Fibroblast of lung (primary cell): ENCODE data around the gene SRD5A1. TPM values are rescaled to one million over a fixed set of nuclear protein-coding genes. Genes with fewer than 3 reads are reported as not detected.

ENCODE experiments used
- DNase-seq, 2 donors: peaks; one replicate each; pipeline versions ENCODE4 v3.0.0 to v3.0.0-alpha.2; 2010; ENCODE audit warnings: low read depth in 2 of 2
- H2AFZ ChIP-seq: 2 replicates; pipeline ENCODE4 v1.5.1; 2012; ENCODE audit warnings: low read length, control low read depth, inconsistent platforms
- H3K27ac ChIP-seq: 2 replicates; pipeline ENCODE4 v1.5.1; 2011; ENCODE audit warnings: low read length, control low read depth; ENCODE audit not compliant: insufficient read depth
- H3K27me3 ChIP-seq: 2 replicates; pipeline ENCODE4 v1.5.1; 2011; ENCODE audit warnings: mild to moderate bottlenecking, low read length; ENCODE audit not compliant: control insufficient read depth, insufficient read depth
- H3K36me3 ChIP-seq: 2 replicates; pipeline ENCODE4 v1.5.1; 2011; ENCODE audit warnings: low read length; ENCODE audit not compliant: control insufficient read depth, insufficient read depth
- H3K4me1 ChIP-seq: 2 replicates; pipeline ENCODE4 v1.5.1; 2011; ENCODE audit warnings: low read length; ENCODE audit not compliant: control insufficient read depth, insufficient read depth; ENCODE audit errors: extremely low read depth
- H3K4me2 ChIP-seq: 2 replicates; pipeline ENCODE4 v1.5.1; 2011; ENCODE audit warnings: low read length, control low read depth; ENCODE audit not compliant: insufficient read depth; ENCODE audit errors: extremely low read depth
- H3K4me3 ChIP-seq, 4 experiments: fragments of 200-600 bp in 1 of 4; sonication (generic) in 1 of 4; replicated peaks in 1 of 4; 2 replicates each; pipeline ENCODE4 v1.5.1; 2011 to 2016; ENCODE audit warnings: low read length in 4 of 4, low read depth in 3 of 4, mild to moderate bottlenecking in 3 of 4, control low read depth in 2 of 4, inconsistent platforms in 1 of 4, mixed read lengths in 1 of 4; ENCODE audit not compliant: insufficient read depth in 1 of 4; ENCODE audit errors: control extremely low read depth in 1 of 4
- H3K79me2 ChIP-seq: 2 replicates; pipeline ENCODE4 v1.5.1; 2012; ENCODE audit warnings: mild to moderate bottlenecking, low read length, inconsistent platforms; ENCODE audit not compliant: control insufficient read depth, insufficient read depth
- H3K9ac ChIP-seq: 2 replicates; pipeline ENCODE4 v1.5.1; 2011; ENCODE audit warnings: mild to moderate bottlenecking, low read length, control low read depth; ENCODE audit not compliant: insufficient read depth
- H3K9me3 ChIP-seq: 2 replicates; pipeline ENCODE4 v1.5.1; 2012; ENCODE audit warnings: low read depth, low read length; ENCODE audit not compliant: control insufficient read depth, insufficient read depth
- H4K20me1 ChIP-seq: 2 replicates; pipeline ENCODE4 v1.5.1; 2011; ENCODE audit warnings: low read length; ENCODE audit not compliant: control insufficient read depth, insufficient read depth; ENCODE audit errors: extremely low read depth
- EZH2 ChIP-seq: IDR thresholded peaks from 2 replicates; pipeline ENCODE4 v1.5.1; 2012; ENCODE audit warnings: low read length, control low read depth, mild to moderate bottlenecking; ENCODE audit errors: missing control alignments
- polyA plus RNA-seq, 2 donors: library from polyadenylated mRNA; depleted of rRNA in 1 of 2; stranded (reverse) in 1 of 2; unstranded in 1 of 2; fragments of >200 nt; gene quantifications; 2 replicates each; pipeline ENCODE4 v1.2.1, GENCODE V29; 2011 to 2012; ENCODE audit warnings: missing spikeins in 1 of 2
- total RNA-seq: library from RNA; depleted of rRNA; stranded (reverse); fragments of >200 nt; gene quantifications from 2 replicates; pipeline ENCODE4 v1.2.1, GENCODE V29; 2014
- TF ChIP-seq, protein P1 (sequence below), 2 donors: IDR thresholded peaks in 1 of 2; conservative IDR thresholded peaks in 1 of 2; 1 replicate in 1 of 2; 2 replicates in 1 of 2; pipeline ENCODE4 v1.5.1; 2011 to 2012; ENCODE audit warnings: low read length in 2 of 2, control low read depth in 1 of 2, inconsistent platforms in 1 of 2, low read depth in 1 of 2, mild to moderate bottlenecking in 1 of 2

The SRD5A1 gene
- total and polyA plus RNA-seq, 2 donors (not counting 1 experiment from before 2014, with no cell fraction given), result 12.1 to 20.6 TPM

DNA sequence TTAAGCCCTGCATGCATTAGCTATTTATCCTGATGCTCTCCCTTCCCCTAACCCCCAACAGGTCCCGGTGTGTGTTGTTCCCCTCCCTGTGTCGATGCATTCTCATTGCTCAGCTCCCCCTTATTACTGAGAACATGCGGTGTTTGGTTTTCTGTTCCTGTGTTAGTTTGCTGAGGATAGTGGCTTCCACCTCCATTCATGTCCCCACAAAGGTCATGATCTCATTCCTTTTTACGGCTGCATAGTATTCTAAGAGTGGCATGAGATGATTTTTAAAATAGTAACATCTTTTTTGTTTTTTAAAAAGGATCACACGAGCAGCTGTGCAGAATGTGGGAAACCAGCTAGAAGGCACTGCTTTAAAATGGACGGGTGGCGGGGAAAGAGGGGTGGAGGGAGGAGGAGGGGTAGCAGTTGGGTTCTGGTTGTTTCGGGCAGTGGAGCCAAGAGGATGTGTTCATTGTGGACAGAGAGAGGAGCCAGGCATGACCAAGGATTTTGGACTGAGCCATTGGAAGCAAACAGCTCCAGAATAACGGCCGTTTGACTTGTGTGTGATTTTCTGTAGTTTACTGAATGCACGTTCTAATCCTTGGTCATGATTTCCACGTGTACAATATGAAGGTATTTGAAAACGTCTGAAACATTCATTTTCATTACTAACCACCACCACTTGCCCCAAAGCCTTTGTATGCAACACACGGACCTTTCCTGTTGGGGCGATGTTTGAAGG lies 78.3 kb downstream of the SRD5A1 start:
- TF ChIP-seq, protein P1, sequence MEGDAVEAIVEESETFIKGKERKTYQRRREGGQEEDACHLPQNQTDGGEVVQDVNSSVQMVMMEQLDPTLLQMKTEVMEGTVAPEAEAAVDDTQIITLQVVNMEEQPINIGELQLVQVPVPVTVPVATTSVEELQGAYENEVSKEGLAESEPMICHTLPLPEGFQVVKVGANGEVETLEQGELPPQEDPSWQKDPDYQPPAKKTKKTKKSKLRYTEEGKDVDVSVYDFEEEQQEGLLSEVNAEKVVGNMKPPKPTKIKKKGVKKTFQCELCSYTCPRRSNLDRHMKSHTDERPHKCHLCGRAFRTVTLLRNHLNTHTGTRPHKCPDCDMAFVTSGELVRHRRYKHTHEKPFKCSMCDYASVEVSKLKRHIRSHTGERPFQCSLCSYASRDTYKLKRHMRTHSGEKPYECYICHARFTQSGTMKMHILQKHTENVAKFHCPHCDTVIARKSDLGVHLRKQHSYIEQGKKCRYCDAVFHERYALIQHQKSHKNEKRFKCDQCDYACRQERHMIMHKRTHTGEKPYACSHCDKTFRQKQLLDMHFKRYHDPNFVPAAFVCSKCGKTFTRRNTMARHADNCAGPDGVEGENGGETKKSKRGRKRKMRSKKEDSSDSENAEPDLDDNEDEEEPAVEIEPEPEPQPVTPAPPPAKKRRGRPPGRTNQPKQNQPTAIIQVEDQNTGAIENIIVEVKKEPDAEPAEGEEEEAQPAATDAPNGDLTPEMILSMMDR (conservative IDR thresholded peaks at IDR 0.05 in 1 of 2, IDR thresholded peaks at IDR 0.05 in 1 of 2; ENCODE audit: low read depth in 1 of 2, low read length in 2 of 2), result peak in 1 of 2 donors; percentile 12
- TF ChIP-seq EZH2, result no peak

GRCh38 chr5:6712142-6712576 lies 78.9 kb downstream of the SRD5A1 start:
- peak overlapping the region; percentile 90 for H2AFZ ChIP-seq
- H3K27ac ChIP-seq, result peak overlapping the region; percentile 95
- DNase-seq, result peak in 1 of 2 donors; percentile 51
- peaks cover 7% of the 10 kb centered on the region for H3K4me1 ChIP-seq
- no peaks in the 10 kb centered on the region for H3K9me3 ChIP-seq
- no peaks in the 10 kb centered on the region for H3K36me3 ChIP-seq
- peak overlapping the region; percentile 95 for H3K4me2 ChIP-seq
- peak overlapping the region; percentile 65 to 91 (median 74) for H3K4me3 ChIP-seq
- H3K79me2 ChIP-seq, result peaks cover 31% of the 10 kb centered on the region
- peaks cover 6% of the 10 kb centered on the region for H4K20me1 ChIP-seq
- TF ChIP-seq EZH2, result no peak
- TF ChIP-seq, protein P1 (conservative IDR thresholded peaks at IDR 0.05 in 1 of 2, IDR thresholded peaks at IDR 0.05 in 1 of 2; ENCODE audit: low read depth in 1 of 2, low read length in 2 of 2), result peak in 1 of 2 donors; percentile 11
- no peaks in the 10 kb centered on the region for H3K27me3 ChIP-seq
- peak overlapping the region; percentile 92 for H3K9ac ChIP-seq

More for the DNA sequence above, 78.3 kb downstream of the SRD5A1 start:
- peak overlapping the region; percentile 65 to 91 (median 74) for H3K4me3 ChIP-seq
- peaks cover 6% of the 10 kb centered on the region for H4K20me1 ChIP-seq
- H3K79me2 ChIP-seq, result peaks cover 25% of the 10 kb centered on the region
- H2AFZ ChIP-seq, result peak overlapping the region; percentile 90
- H3K27me3 ChIP-seq, result no peaks in the 10 kb centered on the region
- H3K9me3 ChIP-seq, result no peaks in the 10 kb centered on the region
- H3K36me3 ChIP-seq, result no peaks in the 10 kb centered on the region
- peaks cover 6% of the 10 kb centered on the region for H3K4me1 ChIP-seq
- DNase-seq, result peak in 1 of 2 donors; percentile 87
- peak overlapping the region; percentile 95 for H3K4me2 ChIP-seq
- peak overlapping the region; percentile 92 for H3K9ac ChIP-seq
- H3K27ac ChIP-seq, result peak overlapping the region; percentile 95

GRCh38 chr5:6712577-6713273 lies 79.5 kb downstream of the SRD5A1 start:
- peak; percentile 93 to 97 for DNase-seq
- no peaks in the 10 kb centered on the region for H3K36me3 ChIP-seq
- peak overlapping the region; percentile 92 for H3K9ac ChIP-seq
- peaks cover 36% of the 10 kb centered on the region for H3K79me2 ChIP-seq
- peak overlapping the region; percentile 65 to 91 (median 74) for H3K4me3 ChIP-seq
- peaks cover 7% of the 10 kb centered on the region for H3K4me1 ChIP-seq
- no peaks in the 10 kb centered on the region for H3K27me3 ChIP-seq
- no peaks in the 10 kb centered on the region for H3K9me3 ChIP-seq
- TF ChIP-seq, protein P1 (conservative IDR thresholded peaks at IDR 0.05 in 1 of 2, IDR thresholded peaks at IDR 0.05 in 1 of 2; ENCODE audit: low read depth in 1 of 2, low read length in 2 of 2), result no peak
- TF ChIP-seq EZH2, result no peak
- peak overlapping the region; percentile 90 for H2AFZ ChIP-seq
- H3K27ac ChIP-seq, result peak overlapping the region; percentile 95
- peaks cover 6% of the 10 kb centered on the region for H4K20me1 ChIP-seq
- peak overlapping the region; percentile 95 for H3K4me2 ChIP-seq
